Liver (tissue), 9 donors: ENCODE results near the gene CDH18. TPM values are rescaled to one million over a fixed set of nuclear protein-coding genes. Genes with fewer than 3 reads are reported as not detected.

Experiments used
- DNase-seq: peaks from one replicate; pipeline ENCODE4 v3.0.0-alpha.2; 2017; ENCODE audit warnings: low spot score
- H3K27ac ChIP-seq, 2 donors: one replicate each; pipeline ENCODE4 v1.7.0; 2013; ENCODE audit warnings: inconsistent platforms in 2 of 2, low read length in 2 of 2, control low read depth in 1 of 2, low read depth in 1 of 2, mild to moderate bottlenecking in 1 of 2
- H3K27me3 ChIP-seq, 4 donors: one replicate each; pipeline versions ENCODE4 v1.6.1 to v1.7.0; 2013; ENCODE audit warnings: low read length in 3 of 4, inconsistent platforms in 1 of 4, mild to moderate bottlenecking in 1 of 4, moderate library complexity in 1 of 4; ENCODE audit not compliant: control insufficient read depth in 4 of 4, insufficient read depth in 4 of 4
- H3K36me3 ChIP-seq, 4 donors: one replicate each; pipeline versions ENCODE4 v1.6.1 to v1.7.0; 2013; ENCODE audit warnings: low read length in 3 of 4, mild to moderate bottlenecking in 3 of 4, low read depth in 1 of 4, moderate library complexity in 1 of 4; ENCODE audit not compliant: control insufficient read depth in 4 of 4, insufficient read depth in 3 of 4
- H3K4me1 ChIP-seq, 4 donors: one replicate each; pipeline versions ENCODE4 v1.6.1 to v1.7.0; 2013; ENCODE audit warnings: low read length in 3 of 4, mild to moderate bottlenecking in 3 of 4, moderate library complexity in 1 of 4; ENCODE audit not compliant: control insufficient read depth in 4 of 4, insufficient read depth in 4 of 4
- H3K4me3 ChIP-seq, 3 donors: one replicate each; pipeline versions ENCODE4 v1.6.1 to v1.7.0; 2013; ENCODE audit warnings: low read length in 3 of 3, control low read depth in 1 of 3, low read depth in 1 of 3, mild to moderate bottlenecking in 1 of 3
- H3K9ac ChIP-seq, 2 donors: one replicate each; pipeline ENCODE4 v1.7.0; 2013; ENCODE audit warnings: low read length in 2 of 2, mild to moderate bottlenecking in 2 of 2, moderate library complexity in 2 of 2, control low read depth in 1 of 2, low read depth in 1 of 2
- H3K9me3 ChIP-seq, 4 donors: one replicate each; pipeline versions ENCODE4 v1.6.1 to v1.7.0; 2013; ENCODE audit warnings: low read length in 3 of 4; ENCODE audit not compliant: control insufficient read depth in 4 of 4
- EGR1 ChIP-seq, 2 donors: IDR thresholded peaks; 2 replicates each; pipeline ENCODE4 v1.6.1; 2016 to 2018; ENCODE audit warnings: antibody characterized with exemption in 2 of 2, low read depth in 2 of 2
- FOXA1 ChIP-seq: IDR thresholded peaks from 2 replicates; pipeline ENCODE4 v1.6.1; 2016; ENCODE audit warnings: antibody characterized with exemption
- FOXA2 ChIP-seq: IDR thresholded peaks from 2 replicates; pipeline ENCODE4 v1.6.1; 2016; ENCODE audit warnings: antibody characterized with exemption
- GABPA ChIP-seq, 2 donors: IDR thresholded peaks in 1 of 2; conservative IDR thresholded peaks in 1 of 2; 2 replicates each; pipeline ENCODE4 v1.6.1; 2016; ENCODE audit warnings: antibody characterized with exemption in 2 of 2, mild to moderate bottlenecking in 1 of 2, moderate library complexity in 1 of 2
- HNF4G ChIP-seq: IDR thresholded peaks from 2 replicates; pipeline ENCODE4 v1.6.1; 2016; ENCODE audit warnings: antibody characterized with exemption
- JUND ChIP-seq, 2 donors: IDR thresholded peaks; 2 replicates each; pipeline ENCODE4 v1.6.1; 2016; ENCODE audit warnings: antibody characterized with exemption in 2 of 2
- NR2F2 ChIP-seq: IDR thresholded peaks from 2 replicates; pipeline ENCODE4 v1.6.1; 2016; ENCODE audit warnings: antibody characterized with exemption
- RAD21 ChIP-seq, 2 donors: IDR thresholded peaks; 2 replicates each; pipeline ENCODE4 v1.6.1; 2016; ENCODE audit warnings: antibody characterized with exemption in 2 of 2, mild to moderate bottlenecking in 2 of 2
- RXRA ChIP-seq, 2 donors: IDR thresholded peaks; 2 replicates each; pipeline ENCODE4 v1.6.1; 2017 to 2018; ENCODE audit warnings: antibody characterized with exemption in 2 of 2, mild to moderate bottlenecking in 1 of 2
- SP1 ChIP-seq: IDR thresholded peaks from 2 replicates; pipeline ENCODE4 v1.6.1; 2018; ENCODE audit warnings: antibody characterized with exemption, mild to moderate bottlenecking
- TAF1 ChIP-seq: conservative IDR thresholded peaks from 2 replicates; pipeline ENCODE4 v1.6.1; 2016; ENCODE audit warnings: antibody characterized with exemption, mild to moderate bottlenecking
- YY1 ChIP-seq: IDR thresholded peaks from 2 replicates; pipeline ENCODE4 v1.6.1; 2016; ENCODE audit warnings: antibody characterized with exemption, mild to moderate bottlenecking
- WGBS: extraction: QIAGEN DNeasy Blood & Tissue Kit; methylation state at CpG from one replicate; pipeline ENCODE4 v1.1.7; 2013; 5-methylcytosine and 5-hydroxymethylcytosine counted together
- polyA plus RNA-seq, 2 donors: library from polyadenylated mRNA; stranded (reverse) in 1 of 2; unstranded in 1 of 2; fragments of 200-250 nt in 1 of 2; fragments of >200 nt in 1 of 2; fragmentation: Nextera tagmentation in 1 of 2; extraction: Ambion mirVana in 1 of 2; gene quantifications; one replicate each; pipeline versions ENCODE4 v1.2.1 to v1.2.3, GENCODE V29; 2013 to 2015
- total RNA-seq, 2 donors: library from RNA; depleted of rRNA; stranded (reverse); fragments of >200 nt; gene quantifications; one replicate each; pipeline ENCODE4 v1.2.3, GENCODE V29; 2014
- TF ChIP-seq, protein P1 (sequence below): IDR thresholded peaks from 2 replicates; pipeline ENCODE4 v1.6.1; 2016; ENCODE audit warnings: antibody characterized with exemption
- TF ChIP-seq, protein P2 (sequence below): IDR thresholded peaks from 2 replicates; pipeline ENCODE4 v1.6.1; 2016; ENCODE audit warnings: antibody characterized with exemption, mild to moderate bottlenecking
- TF ChIP-seq, protein P3 (sequence below): fragments of 150-350 bp; IDR thresholded peaks from 2 replicates; pipeline ENCODE4 v1.5.1; 2017; ENCODE audit warnings: improper control_type of control experiment, low read depth, low read length; ENCODE audit not compliant: missing input control
- TF ChIP-seq, protein P4 (sequence below): IDR thresholded peaks from 2 replicates; pipeline ENCODE4 v1.6.1; 2016; ENCODE audit warnings: antibody characterized with exemption
- TF ChIP-seq, protein P5 (sequence below): IDR thresholded peaks from 2 replicates; pipeline ENCODE4 v1.6.1; 2016; ENCODE audit warnings: antibody characterized with exemption
- donor health status: healthy.
- donor health status: healthy.
- donor health status: healthy.
- donor health status: healthy.
- donor health status: healthy.

The CDH18 gene, protein sequence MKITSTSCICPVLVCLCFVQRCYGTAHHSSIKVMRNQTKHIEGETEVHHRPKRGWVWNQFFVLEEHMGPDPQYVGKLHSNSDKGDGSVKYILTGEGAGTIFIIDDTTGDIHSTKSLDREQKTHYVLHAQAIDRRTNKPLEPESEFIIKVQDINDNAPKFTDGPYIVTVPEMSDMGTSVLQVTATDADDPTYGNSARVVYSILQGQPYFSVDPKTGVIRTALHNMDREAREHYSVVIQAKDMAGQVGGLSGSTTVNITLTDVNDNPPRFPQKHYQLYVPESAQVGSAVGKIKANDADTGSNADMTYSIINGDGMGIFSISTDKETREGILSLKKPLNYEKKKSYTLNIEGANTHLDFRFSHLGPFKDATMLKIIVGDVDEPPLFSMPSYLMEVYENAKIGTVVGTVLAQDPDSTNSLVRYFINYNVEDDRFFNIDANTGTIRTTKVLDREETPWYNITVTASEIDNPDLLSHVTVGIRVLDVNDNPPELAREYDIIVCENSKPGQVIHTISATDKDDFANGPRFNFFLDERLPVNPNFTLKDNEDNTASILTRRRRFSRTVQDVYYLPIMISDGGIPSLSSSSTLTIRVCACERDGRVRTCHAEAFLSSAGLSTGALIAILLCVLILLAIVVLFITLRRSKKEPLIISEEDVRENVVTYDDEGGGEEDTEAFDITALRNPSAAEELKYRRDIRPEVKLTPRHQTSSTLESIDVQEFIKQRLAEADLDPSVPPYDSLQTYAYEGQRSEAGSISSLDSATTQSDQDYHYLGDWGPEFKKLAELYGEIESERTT
- under 1 TPM in 1 of 2 donors, not detected in 1; 0.19 TPM for total RNA-seq
- polyA plus RNA-seq: not detected

DNA sequence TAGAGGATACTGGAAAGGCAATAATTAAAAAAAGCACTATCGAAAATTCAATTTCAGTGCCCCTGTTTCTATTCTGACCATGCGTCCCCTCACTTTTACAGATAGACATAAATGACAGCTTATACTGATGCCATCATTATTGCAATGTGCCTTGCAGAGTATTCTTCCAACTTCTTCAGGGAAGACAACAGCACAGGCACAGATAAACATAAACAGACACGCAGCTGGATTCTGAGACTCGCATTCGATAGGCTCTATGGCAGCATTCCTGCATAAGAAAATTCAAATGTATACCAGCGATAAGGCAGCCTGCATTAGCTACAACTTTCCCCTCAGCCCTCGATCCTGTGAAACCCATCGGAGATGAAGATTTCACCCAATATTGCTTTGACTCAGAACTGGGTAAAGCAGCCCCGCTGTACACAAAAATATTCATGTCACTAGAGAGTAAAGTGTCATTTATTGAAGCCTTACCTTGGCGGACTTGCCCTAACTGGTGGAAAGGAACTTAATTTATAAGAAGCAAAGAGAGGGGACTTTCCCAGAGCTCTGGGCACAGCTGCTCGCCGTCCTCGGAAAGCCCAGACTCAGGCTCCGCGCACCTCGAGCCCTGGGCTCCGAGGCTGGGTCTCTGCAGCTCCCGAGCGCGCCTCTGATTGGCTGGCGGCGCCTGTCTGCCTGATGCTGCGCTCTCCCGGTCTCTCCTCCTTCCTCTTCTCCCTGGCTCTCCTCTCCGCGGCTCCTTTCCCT lies at the start of gene CDH18:
Gene CDH18 (minus strand): TSS at position 589 of the 750 bp plus-strand sequence. CDS start 149,214 bp downstream, outside the sequence.
- TF ChIP-seq FOXA1 (no peak), HNF4G (no peak), RAD21 (IDR thresholded peaks at IDR 0.05) (no peak), RXRA (IDR thresholded peaks at IDR 0.05) (no peak), EGR1 (IDR thresholded peaks at IDR 0.05; ENCODE audit: low read depth in 2 of 2) (no peak), FOXA2 (no peak), GABPA (IDR thresholded peaks at IDR 0.05 in 1 of 2, conservative IDR thresholded peaks at IDR 0.05 in 1 of 2) (no peak), SP1 (no peak), NR2F2 (no peak), TAF1 (no peak), YY1 (no peak), JUND (IDR thresholded peaks at IDR 0.05) (no peak)
- TF ChIP-seq, protein P1, sequence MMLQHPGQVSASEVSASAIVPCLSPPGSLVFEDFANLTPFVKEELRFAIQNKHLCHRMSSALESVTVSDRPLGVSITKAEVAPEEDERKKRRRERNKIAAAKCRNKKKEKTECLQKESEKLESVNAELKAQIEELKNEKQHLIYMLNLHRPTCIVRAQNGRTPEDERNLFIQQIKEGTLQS: no peak
- TF ChIP-seq, protein P2, sequence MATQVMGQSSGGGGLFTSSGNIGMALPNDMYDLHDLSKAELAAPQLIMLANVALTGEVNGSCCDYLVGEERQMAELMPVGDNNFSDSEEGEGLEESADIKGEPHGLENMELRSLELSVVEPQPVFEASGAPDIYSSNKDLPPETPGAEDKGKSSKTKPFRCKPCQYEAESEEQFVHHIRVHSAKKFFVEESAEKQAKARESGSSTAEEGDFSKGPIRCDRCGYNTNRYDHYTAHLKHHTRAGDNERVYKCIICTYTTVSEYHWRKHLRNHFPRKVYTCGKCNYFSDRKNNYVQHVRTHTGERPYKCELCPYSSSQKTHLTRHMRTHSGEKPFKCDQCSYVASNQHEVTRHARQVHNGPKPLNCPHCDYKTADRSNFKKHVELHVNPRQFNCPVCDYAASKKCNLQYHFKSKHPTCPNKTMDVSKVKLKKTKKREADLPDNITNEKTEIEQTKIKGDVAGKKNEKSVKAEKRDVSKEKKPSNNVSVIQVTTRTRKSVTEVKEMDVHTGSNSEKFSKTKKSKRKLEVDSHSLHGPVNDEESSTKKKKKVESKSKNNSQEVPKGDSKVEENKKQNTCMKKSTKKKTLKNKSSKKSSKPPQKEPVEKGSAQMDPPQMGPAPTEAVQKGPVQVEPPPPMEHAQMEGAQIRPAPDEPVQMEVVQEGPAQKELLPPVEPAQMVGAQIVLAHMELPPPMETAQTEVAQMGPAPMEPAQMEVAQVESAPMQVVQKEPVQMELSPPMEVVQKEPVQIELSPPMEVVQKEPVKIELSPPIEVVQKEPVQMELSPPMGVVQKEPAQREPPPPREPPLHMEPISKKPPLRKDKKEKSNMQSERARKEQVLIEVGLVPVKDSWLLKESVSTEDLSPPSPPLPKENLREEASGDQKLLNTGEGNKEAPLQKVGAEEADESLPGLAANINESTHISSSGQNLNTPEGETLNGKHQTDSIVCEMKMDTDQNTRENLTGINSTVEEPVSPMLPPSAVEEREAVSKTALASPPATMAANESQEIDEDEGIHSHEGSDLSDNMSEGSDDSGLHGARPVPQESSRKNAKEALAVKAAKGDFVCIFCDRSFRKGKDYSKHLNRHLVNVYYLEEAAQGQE: no peak
- TF ChIP-seq, protein P3, sequence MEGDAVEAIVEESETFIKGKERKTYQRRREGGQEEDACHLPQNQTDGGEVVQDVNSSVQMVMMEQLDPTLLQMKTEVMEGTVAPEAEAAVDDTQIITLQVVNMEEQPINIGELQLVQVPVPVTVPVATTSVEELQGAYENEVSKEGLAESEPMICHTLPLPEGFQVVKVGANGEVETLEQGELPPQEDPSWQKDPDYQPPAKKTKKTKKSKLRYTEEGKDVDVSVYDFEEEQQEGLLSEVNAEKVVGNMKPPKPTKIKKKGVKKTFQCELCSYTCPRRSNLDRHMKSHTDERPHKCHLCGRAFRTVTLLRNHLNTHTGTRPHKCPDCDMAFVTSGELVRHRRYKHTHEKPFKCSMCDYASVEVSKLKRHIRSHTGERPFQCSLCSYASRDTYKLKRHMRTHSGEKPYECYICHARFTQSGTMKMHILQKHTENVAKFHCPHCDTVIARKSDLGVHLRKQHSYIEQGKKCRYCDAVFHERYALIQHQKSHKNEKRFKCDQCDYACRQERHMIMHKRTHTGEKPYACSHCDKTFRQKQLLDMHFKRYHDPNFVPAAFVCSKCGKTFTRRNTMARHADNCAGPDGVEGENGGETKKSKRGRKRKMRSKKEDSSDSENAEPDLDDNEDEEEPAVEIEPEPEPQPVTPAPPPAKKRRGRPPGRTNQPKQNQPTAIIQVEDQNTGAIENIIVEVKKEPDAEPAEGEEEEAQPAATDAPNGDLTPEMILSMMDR: no peak
- TF ChIP-seq, protein P4, sequence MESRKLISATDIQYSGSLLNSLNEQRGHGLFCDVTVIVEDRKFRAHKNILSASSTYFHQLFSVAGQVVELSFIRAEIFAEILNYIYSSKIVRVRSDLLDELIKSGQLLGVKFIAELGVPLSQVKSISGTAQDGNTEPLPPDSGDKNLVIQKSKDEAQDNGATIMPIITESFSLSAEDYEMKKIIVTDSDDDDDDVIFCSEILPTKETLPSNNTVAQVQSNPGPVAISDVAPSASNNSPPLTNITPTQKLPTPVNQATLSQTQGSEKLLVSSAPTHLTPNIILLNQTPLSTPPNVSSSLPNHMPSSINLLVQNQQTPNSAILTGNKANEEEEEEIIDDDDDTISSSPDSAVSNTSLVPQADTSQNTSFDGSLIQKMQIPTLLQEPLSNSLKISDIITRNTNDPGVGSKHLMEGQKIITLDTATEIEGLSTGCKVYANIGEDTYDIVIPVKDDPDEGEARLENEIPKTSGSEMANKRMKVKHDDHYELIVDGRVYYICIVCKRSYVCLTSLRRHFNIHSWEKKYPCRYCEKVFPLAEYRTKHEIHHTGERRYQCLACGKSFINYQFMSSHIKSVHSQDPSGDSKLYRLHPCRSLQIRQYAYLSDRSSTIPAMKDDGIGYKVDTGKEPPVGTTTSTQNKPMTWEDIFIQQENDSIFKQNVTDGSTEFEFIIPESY: no peak
- TF ChIP-seq, protein P5, sequence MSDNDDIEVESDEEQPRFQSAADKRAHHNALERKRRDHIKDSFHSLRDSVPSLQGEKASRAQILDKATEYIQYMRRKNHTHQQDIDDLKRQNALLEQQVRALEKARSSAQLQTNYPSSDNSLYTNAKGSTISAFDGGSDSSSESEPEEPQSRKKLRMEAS: no peak
- Histone ChIP-seq H3K36me3 (no peaks in the 10 kb centered on the region), H3K27me3 (no peaks in the 10 kb centered on the region), H3K9ac (no peak within 1 kb of the TSS), H3K4me3 (no peak within 1 kb of the TSS), H3K27ac (no peak within 1 kb of the TSS), H3K4me1 (no peaks in the 10 kb centered on the region), H3K9me3 (peaks cover 0 to 1% (median 0%) of the 10 kb centered on the region in 4 donors)
- no peak for DNase-seq
- WGBS: 11% methylated on average over 26 of the region's 26 CpGs
